SK-N-SH (cell line): Measurements from ENCODE around the gene MCCD1.

Experiments used
- CTCF ChIP-seq: fragments of 200-600 bp; sonication (generic); IDR thresholded peaks from 2 replicates; pipeline ENCODE4 v1.6.1; 2017; ENCODE audit warnings: antibody characterized with exemption, mild to moderate bottlenecking, moderate library complexity
- GABPA ChIP-seq: IDR thresholded peaks from 2 replicates; pipeline ENCODE4 v1.4.0; 2012; ENCODE audit warnings: low read depth, mild to moderate bottlenecking

DNA sequence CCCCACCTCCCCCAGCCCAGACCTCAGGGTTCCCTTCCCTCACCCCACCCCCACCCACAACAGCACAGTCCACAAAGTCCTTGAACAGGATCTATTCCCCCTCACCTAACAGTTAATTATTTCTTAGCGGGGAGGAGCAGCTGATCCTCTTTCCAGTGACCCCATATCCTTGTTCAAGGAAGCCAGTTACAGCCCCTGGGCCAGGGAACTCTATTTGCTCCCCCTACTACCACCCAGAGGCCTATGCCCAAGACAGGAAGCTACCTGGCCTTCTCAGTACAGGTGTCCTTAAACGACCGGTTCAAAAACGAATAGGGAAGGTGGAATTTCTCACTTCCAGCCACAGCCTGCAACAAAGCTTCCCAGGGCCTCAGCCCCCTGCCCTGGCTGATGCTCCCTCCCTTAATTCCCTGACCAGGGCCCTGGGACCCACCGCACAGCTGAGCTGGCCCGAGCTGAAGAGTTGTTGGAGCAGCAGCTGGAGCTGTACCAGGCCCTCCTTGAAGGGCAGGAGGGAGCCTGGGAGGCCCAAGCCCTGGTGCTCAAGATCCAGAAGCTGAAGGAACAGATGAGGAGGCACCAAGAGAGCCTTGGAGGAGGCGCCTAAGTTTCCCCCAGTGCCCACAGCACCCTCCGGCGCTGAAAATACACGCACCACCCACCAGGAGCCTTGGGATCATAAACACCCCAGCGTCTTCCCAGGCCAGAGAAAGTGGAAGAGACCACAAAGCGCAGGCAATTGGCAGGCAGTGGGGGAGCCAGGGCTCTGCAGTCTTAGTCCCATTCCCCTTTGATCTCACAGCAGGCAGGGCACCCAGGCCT is 778 bp downstream of the MCCD1 start:
- TF ChIP-seq CTCF (no peak), GABPA (no peak)
